Measurements from ENCODE around the gene DGKA. TPM values are rescaled to one million over a fixed set of nuclear protein-coding genes. Genes with fewer than 3 reads are reported as not detected.

DGKA gene
- polyA plus RNA-seq = 2.0 and 9.5 TPM in 2 replicates

GRCh38 chr12:55930771-55931316, at the start of gene DGKA:
Gene DGKA (plus strand): TSS chr12:55931162. CDS start chr12:55936504, 5,342 bp downstream.

DNA sequence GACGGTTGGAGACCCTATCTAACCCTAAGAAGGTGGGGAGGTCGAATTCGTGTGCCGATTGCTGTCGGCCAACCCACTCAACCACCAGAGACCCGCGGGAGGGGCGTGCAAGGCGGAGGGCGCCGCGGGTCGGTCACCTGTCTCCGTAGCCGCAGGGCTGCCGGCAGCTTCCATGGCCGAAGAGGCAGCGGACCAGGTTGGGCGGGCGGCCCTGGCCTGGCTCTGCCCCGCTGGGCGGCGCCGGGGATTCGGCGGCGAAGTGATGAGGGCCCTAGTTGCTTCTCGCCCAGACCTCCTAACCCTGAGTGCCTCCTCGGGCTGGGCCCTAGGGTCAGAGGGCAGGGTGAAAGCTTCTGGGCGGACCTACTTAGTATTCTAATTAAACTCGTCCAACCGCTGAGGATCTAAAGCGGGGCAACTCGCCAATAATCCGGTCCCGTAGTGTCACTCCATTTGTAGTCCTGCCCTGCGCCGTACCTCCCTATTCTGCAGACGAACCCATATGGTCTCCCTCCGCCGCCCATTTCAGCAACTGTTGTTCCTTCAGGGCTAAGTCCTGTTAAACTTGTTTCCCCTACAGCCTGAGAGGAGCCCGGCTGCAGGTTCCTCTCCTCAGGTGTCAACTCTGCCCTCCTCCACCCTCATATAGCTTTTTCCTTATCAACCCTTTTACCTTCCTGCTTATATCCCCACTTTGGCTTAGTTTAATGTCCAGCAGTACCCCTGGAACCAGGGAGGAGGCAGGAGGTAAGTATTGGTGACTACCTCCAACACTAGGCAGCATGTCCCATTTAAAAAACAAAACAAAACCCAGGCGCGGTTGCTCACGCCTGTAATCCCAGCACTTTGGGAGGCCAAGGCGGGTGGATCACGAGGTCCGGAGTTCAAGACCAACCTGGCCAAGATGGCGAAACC, 3.1 kb upstream of the DGKA start, which contains the start of gene PYM1:
Gene PYM1 (minus strand): TSS at position 307 of the 915 bp plus-strand sequence. CDS start 133 bp downstream, at position 174.

DNA sequence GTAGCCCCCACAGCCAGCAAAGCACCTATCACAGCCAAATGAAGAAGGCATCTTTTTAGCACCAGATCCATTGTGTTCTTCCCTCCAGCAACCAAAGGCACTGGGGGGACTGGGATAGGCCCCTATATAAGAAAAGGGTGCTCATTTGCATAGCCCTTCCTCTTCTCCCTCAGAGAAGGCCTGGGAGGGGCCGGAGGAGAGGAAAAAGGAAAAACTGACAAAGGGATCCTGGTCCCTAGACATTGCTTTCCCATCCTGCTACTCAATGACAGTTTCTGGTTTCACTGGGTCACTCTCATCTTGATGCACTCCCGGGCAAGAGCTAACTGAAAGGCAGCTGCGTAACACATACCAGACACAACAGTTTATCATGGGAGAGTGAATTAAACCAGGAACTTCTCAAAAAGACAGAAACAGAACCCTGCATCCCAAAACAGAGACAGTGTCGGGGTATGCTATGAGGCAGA, 35.0 kb downstream of the DGKA start, which contains the start of gene PMEL:
Gene PMEL (minus strand): TSS at position 102 of the 467 bp plus-strand sequence. CDS start 31 bp downstream, at position 71.

GRCh38 chr12:55966408-55967281, 35.7 kb downstream of the DGKA start, which contains the start of gene CDK2:
Gene CDK2 (plus strand): TSS chr12:55966830. CDS start chr12:55967009, 179 bp downstream.

DNA sequence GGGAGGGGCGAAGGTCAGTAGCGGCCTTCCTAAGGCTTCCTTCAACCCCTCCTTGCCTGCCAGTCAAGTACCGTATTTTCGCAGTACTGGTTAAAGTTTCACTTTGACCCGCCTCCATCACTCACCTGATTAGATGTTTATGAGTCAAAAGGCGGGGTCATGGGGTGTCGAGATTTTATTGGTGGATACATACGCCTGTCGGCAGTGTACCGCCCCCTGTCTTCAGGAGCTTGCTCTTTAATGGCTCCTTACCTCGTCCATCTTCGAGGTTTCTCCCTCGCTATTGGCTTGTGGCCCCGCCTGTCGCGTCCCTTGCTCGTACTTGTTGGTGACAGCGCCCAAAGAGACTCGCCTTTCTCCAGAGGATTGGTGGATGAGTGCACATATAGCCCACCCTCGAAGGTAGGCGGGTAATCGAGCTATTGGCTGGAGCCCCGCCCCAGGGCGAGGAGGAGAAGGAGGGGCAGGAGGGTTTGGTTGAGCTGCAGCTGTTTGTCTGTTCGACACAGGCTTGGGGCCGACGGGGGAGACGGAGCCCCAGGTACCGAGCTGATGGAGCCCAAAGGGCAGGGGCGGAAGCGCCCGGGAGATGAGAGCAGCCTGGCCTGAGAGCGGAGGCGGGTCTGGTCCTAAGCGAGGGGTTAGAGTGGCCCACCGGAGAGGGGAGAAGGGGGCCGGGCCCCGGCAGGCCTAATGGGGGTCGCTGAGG, 42.8 kb downstream of the DGKA start, which contains the start of gene RAB5B:
Gene RAB5B (plus strand): TSS at position 480 of the 709 bp plus-strand sequence. CDS start 12,883 bp downstream, outside the sequence.

GRCh38 chr12:55996715-55997534, 66.0 kb downstream of the DGKA start, which contains the start of gene SUOX:
Gene SUOX (plus strand): TSS chr12:55997276. CDS start chr12:56002222, 4,946 bp downstream.

Other genes with a start within 250 kb of the DGKA start
- 4.4 and 7.2 TPM in 2 replicates for gene ITGA7, start 223.3 kb upstream of the DGKA start, polyA plus RNA-seq
- 240 and 247 TPM in 2 replicates for gene BLOC1S1, start 215.1 kb upstream of the DGKA start, polyA plus RNA-seq
- gene RDH5, start 210.8 kb upstream of the DGKA start, polyA plus RNA-seq = 3.0 and 3.6 TPM in 2 replicates
- 172 and 244 TPM in 2 replicates for gene CD63, start 202.2 kb upstream of the DGKA start, polyA plus RNA-seq
- 15.2 and 20.9 TPM in 2 replicates for gene GDF11, start 188.0 kb upstream of the DGKA start, polyA plus RNA-seq
- gene SARNP, start 113.4 kb upstream of the DGKA start, polyA plus RNA-seq = 124 and 157 TPM in 2 replicates
- gene ORMDL2, start 113.1 kb upstream of the DGKA start, polyA plus RNA-seq = 140 and 181 TPM in 2 replicates
- gene DNAJC14, start 101.6 kb upstream of the DGKA start, polyA plus RNA-seq = 0.98 and 1.7 TPM in 2 replicates
- gene MMP19, start 88.2 kb upstream of the DGKA start, polyA plus RNA-seq = not detected in 2 replicates
- gene PYM1, start 3.3 kb upstream of the DGKA start, polyA plus RNA-seq = 19.0 and 28.9 TPM in 2 replicates
- gene PMEL, start 34.9 kb downstream of the DGKA start, polyA plus RNA-seq = not detected in 2 replicates
- gene CDK2, start 35.7 kb downstream of the DGKA start, polyA plus RNA-seq = 0.31 TPM in 1 of 2 replicates, not detected in the other
- gene RAB5B, start 42.9 kb downstream of the DGKA start, polyA plus RNA-seq = 22.5 and 27.6 TPM in 2 replicates
- 10.7 and 20.8 TPM in 2 replicates for gene SUOX, start 66.1 kb downstream of the DGKA start, polyA plus RNA-seq
- 1.0 and 2.1 TPM in 2 replicates for gene IKZF4, start 89.9 kb downstream of the DGKA start, polyA plus RNA-seq
- 495 and 532 TPM in 2 replicates for gene RPS26, start 110.8 kb downstream of the DGKA start, polyA plus RNA-seq
- gene ERBB3, start 149.0 kb downstream of the DGKA start, polyA plus RNA-seq = 0.07 and 0.63 TPM in 2 replicates
- gene PA2G4, start 173.4 kb downstream of the DGKA start, polyA plus RNA-seq = 51.7 and 59.1 TPM in 2 replicates
- 1,996 and 2,354 TPM in 2 replicates for gene RPL41, start 185.5 kb downstream of the DGKA start, polyA plus RNA-seq
- gene ZC3H10, start 187.1 kb downstream of the DGKA start, polyA plus RNA-seq = 0.46 and 0.65 TPM in 2 replicates
- 0.99 and 9.1 TPM in 2 replicates for gene ESYT1, start 197.1 kb downstream of the DGKA start, polyA plus RNA-seq
- 99.3 and 105 TPM in 2 replicates for gene MYL6B, start 221.4 kb downstream of the DGKA start, polyA plus RNA-seq
- gene MYL6, start 227.2 kb downstream of the DGKA start, polyA plus RNA-seq = 2,053 and 2,241 TPM in 2 replicates

All from Purkinje cell (primary cell).